ENCODE data around the gene PCNX4. TPM values are rescaled to one million over a fixed set of nuclear protein-coding genes. Genes with fewer than 3 reads are reported as not detected.

Gene PCNX4
- total RNA-seq, 2 donors from 2014 or later, result 19.7 to 23.6 TPM

DNA sequence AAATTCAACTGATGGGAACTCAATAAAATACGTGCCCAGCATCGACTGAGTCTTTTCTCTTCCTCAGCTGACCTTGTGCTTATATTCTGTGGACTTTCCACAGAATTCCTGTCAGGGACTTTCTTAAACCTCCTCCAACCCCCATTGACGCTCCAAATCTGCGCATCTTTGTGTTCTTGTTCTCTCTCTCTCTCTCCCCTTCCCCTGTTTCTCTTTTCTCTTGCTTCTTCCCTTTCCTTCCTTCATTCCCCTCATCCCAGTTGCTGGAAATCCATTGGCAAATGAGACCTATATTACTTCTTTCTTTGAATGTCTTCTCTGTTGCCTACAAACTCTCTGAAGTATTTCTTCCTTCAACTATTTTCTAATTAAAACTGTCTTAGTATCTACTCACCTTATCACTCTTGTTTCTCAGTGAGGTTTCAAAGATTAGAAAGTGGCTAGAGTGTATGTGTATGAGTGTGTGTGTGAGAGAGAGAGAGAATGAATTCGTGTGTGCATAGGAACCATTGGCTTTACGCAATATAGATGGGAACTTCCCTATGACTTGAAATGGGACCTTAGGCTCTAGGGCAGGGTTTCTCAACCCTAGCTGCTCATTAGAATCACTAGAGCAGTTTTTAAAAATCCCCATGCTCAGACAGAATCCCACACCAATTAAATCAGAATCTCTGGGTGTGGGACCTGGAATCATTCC is 115.3 kb downstream of the PCNX4 start:
- no peaks in the 10 kb centered on the region for H3K27me3 ChIP-seq
- H3K4me3 ChIP-seq, result no peak overlapping the region
- no peaks in the 10 kb centered on the region for H3K4me1 ChIP-seq
- intact Hi-C loops (cut with DNase I), result no loop called here
- H3K9me3 ChIP-seq, result no peaks in the 10 kb centered on the region
- DNase-seq, result no peak
- TF ChIP-seq, protein P1, sequence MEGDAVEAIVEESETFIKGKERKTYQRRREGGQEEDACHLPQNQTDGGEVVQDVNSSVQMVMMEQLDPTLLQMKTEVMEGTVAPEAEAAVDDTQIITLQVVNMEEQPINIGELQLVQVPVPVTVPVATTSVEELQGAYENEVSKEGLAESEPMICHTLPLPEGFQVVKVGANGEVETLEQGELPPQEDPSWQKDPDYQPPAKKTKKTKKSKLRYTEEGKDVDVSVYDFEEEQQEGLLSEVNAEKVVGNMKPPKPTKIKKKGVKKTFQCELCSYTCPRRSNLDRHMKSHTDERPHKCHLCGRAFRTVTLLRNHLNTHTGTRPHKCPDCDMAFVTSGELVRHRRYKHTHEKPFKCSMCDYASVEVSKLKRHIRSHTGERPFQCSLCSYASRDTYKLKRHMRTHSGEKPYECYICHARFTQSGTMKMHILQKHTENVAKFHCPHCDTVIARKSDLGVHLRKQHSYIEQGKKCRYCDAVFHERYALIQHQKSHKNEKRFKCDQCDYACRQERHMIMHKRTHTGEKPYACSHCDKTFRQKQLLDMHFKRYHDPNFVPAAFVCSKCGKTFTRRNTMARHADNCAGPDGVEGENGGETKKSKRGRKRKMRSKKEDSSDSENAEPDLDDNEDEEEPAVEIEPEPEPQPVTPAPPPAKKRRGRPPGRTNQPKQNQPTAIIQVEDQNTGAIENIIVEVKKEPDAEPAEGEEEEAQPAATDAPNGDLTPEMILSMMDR (IDR thresholded peaks at IDR 0.05), result no peak
- no peak overlapping the region for H3K9ac ChIP-seq (ENCODE audit: low read depth in 2 of 2, low read length in 2 of 2)
- H3K36me3 ChIP-seq, result no peaks in the 10 kb centered on the region
- H3K27ac ChIP-seq, result no peak overlapping the region

DNA sequence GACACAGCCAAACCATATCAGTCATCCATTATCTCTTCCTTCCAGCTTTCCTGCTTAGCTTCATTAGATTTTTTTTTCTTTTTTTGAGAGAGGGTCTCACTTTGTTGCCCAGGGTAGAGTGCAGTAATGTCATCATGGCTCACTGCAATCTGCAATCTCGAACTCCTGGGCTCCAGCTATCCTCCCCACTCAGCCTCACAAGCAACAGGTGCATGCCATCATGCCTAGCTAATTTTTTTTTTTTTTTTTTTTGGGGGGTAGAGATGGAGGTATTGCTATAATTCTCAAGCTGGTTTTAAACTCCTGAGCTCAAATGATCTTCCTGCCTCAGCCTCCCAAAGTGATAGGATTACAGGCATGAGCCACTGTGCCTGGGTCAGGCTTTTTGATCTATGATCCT is 119.0 kb downstream of the PCNX4 start:
- H3K4me3 ChIP-seq, result no peak overlapping the region
- no peaks in the 10 kb centered on the region for H3K36me3 ChIP-seq
- no peak overlapping the region for H3K9ac ChIP-seq (ENCODE audit: low read depth in 2 of 2, low read length in 2 of 2)
- no peak overlapping the region for H3K27ac ChIP-seq
- TF ChIP-seq, protein P1 (IDR thresholded peaks at IDR 0.05), result no peak
- H3K4me1 ChIP-seq, result peaks cover 5% of the 10 kb centered on the region
- no peak for DNase-seq
- intact Hi-C loops (cut with DNase I), result no loop called here
- H3K27me3 ChIP-seq, result no peaks in the 10 kb centered on the region
- H3K9me3 ChIP-seq, result no peaks in the 10 kb centered on the region

DNA sequence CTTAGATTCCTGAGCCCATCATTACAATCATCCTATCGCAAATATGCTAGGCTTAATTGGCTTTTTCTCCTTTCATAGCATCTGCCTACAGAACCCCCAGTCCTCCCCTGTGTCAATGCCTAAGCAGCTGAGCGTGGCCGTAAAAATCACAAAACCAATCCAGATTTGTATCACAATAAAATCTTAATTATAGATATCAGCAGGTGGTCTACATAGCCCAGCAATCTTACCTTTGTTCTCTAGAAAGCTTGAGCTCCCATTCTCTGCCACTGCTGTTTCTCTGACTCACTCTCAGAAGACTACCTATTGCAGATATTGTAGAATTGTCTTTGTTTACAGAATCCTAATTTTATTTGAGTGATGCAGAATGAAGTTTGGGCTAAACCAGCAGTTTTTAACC is 119.4 kb downstream of the PCNX4 start:
- intact Hi-C loops (cut with DNase I), result no loop called here
- Histone ChIP-seq H3K36me3 (no peaks in the 10 kb centered on the region), H3K9me3 (no peaks in the 10 kb centered on the region), H3K4me3 (no peak overlapping the region), H3K4me1 (peaks cover 5% of the 10 kb centered on the region), H3K27ac (no peak overlapping the region), H3K9ac (ENCODE audit: low read depth in 2 of 2, low read length in 2 of 2) (no peak overlapping the region), H3K27me3 (no peaks in the 10 kb centered on the region)
- no peak for DNase-seq
- TF ChIP-seq, protein P1 (IDR thresholded peaks at IDR 0.05), result no peak

DNA sequence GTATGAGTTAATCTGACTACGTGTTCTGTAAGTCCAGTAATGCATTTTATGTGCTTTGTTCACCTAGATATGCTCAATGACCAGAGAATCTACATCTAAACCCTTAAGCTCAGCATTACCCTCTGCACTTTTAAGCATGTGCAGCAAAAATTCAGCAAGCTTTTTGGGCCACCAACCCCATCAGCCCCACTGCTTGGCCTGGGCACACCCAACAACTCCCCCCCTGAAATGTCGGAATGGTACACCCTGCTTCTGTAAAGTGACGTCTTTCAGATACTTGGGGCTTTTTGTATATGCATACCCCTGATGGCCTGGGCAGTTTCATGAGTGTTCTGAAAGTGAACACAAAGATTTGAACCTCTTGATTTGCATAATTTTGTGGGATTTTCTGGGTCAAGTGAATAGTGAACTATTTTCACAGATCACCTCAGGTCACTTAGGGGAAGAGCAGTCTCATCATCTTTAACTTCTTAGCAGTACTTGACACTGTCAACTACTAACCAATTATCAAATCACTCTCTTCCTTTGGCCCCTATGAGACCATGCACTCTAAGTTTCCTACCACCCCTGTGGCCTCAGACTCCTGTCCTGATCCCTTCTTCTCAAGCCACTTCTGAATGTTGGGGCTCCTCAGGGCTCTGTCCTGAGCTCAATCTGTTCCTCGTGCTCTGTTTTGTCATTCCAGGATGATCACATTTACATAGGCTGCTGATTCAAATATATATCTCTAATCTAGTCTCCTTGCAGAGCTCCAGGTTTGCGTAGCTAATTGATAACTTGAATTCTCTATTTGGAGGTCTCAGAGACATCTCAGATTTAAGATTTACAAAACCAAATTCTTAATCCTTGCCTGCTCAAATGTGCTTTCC is 121.0 kb downstream of the PCNX4 start:
- intact Hi-C loops (cut with DNase I), result no loop called here
- H3K9me3 ChIP-seq, result no peaks in the 10 kb centered on the region
- H3K27ac ChIP-seq, result no peak overlapping the region
- TF ChIP-seq, protein P1 (IDR thresholded peaks at IDR 0.05), result no peak
- H3K9ac ChIP-seq (ENCODE audit: low read depth in 2 of 2, low read length in 2 of 2), result no peak overlapping the region
- DNase-seq, result no peak
- H3K4me1 ChIP-seq, result peaks cover 5% of the 10 kb centered on the region
- H3K4me3 ChIP-seq, result no peak overlapping the region
- H3K27me3 ChIP-seq, result no peaks in the 10 kb centered on the region
- no peaks in the 10 kb centered on the region for H3K36me3 ChIP-seq

DNA sequence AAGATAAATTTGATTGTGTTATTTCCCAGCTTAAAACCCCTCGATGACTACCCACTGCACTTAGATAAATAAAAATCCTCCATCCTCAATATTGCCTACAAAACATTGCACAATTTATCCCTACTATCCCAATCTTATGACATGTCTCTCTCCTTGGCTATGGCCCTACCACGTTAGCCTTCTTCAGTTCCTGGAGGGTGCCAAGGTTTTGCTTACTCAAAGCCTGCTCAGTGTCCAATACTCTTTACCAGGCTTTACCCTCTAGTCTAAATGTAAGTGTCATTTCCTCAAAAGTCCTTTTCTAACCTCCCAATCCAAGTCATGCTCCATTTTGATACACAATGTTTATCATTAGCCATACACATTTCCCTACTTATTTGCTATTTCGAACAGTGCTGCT is 122.3 kb downstream of the PCNX4 start:
- peaks cover 5% of the 10 kb centered on the region for H3K4me1 ChIP-seq
- TF ChIP-seq, protein P1 (IDR thresholded peaks at IDR 0.05), result no peak
- no peak for DNase-seq
- no peaks in the 10 kb centered on the region for H3K27me3 ChIP-seq
- H3K4me3 ChIP-seq, result no peak overlapping the region
- intact Hi-C loops (cut with DNase I), result no loop called here
- H3K9ac ChIP-seq (ENCODE audit: low read depth in 2 of 2, low read length in 2 of 2), result no peak overlapping the region
- no peaks in the 10 kb centered on the region for H3K36me3 ChIP-seq
- H3K27ac ChIP-seq, result peak overlapping the region; percentile 30
- H3K9me3 ChIP-seq, result no peaks in the 10 kb centered on the region
